ENCODE measurements around the gene VASH2. TPM values are rescaled to one million over a fixed set of nuclear protein-coding genes. Genes with fewer than 3 reads are reported as not detected.

Gene VASH2
- total and polyA plus RNA-seq, 10 donors: 0.33 to 2.6 (median 0.95) TPM

- WGBS, 5 donors: 90 to 98% (median 93%) methylated on average over 4 of the region's 4 CpGs
- no peak for DNase-seq
- no peaks in the 10 kb centered on the region for H3K36me3 ChIP-seq
- H3K4me1 ChIP-seq: no peaks in the 10 kb centered on the region
- TF ChIP-seq POLR2AphosphoS5 (IDR thresholded peaks at IDR 0.05) (no peak), POLR2A (IDR thresholded peaks at IDR 0.05) (no peak), CTCF (IDR thresholded peaks at IDR 0.05 in 8 of 11, conservative IDR thresholded peaks at IDR 0.05 in 3 of 11) (no peak)
- H3K27ac ChIP-seq: no peak overlapping the region
- H3K9me3 ChIP-seq: no peaks in the 10 kb centered on the region
- H3K4me3 ChIP-seq: no peak overlapping the region
- H3K27me3 ChIP-seq (replicated peaks in 1 of 7): peaks cover 0 to 6% (median 0%) of the 10 kb centered on the region in 7 donors
- intact Hi-C loops (cut with DNase I; ENCODE audit: low total_unique reads): no loop called here
These were observed 19.7 kb downstream of the VASH2 start for GRCh38 chr1:212970085-212970484.

DNA sequence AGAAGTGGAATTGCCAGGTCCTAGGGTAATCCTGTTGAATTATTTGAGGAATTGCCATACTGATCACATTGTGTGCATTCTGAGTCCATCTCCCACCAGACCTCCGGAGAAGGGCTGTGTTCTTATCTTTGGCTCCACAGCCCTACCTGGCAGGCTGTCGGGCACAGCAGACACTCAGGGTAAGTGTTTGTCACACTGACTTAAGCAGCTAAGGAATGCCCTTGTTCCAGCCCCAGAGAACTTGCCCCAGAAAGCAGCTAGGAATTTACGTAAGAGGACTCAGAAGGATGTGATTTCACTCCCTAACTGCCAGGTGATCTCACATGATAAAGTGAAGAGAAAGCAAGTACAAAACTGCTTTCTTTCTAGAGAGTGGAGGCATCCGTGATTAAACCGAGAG, 21.0 kb downstream of the VASH2 start:
- Histone ChIP-seq H3K4me1 (no peaks in the 10 kb centered on the region), H3K36me3 (no peaks in the 10 kb centered on the region), H3K4me3 (no peak overlapping the region), H3K27ac (no peak overlapping the region), H3K27me3 (replicated peaks in 1 of 7) (no peaks in the 10 kb centered on the region), H3K9me3 (no peaks in the 10 kb centered on the region)
- DNase-seq: no peak
- WGBS, 5 donors: 93 to 97% (median 95%) methylated on average over 5 of the region's 5 CpGs
- no peak for TF ChIP-seq CTCF (IDR thresholded peaks at IDR 0.05 in 8 of 11, conservative IDR thresholded peaks at IDR 0.05 in 3 of 11)
- TF ChIP-seq POLR2A (IDR thresholded peaks at IDR 0.05): no peak
- no peak for TF ChIP-seq POLR2AphosphoS5 (IDR thresholded peaks at IDR 0.05)
- intact Hi-C loops (cut with DNase I; ENCODE audit: low total_unique reads): no loop called here

DNA sequence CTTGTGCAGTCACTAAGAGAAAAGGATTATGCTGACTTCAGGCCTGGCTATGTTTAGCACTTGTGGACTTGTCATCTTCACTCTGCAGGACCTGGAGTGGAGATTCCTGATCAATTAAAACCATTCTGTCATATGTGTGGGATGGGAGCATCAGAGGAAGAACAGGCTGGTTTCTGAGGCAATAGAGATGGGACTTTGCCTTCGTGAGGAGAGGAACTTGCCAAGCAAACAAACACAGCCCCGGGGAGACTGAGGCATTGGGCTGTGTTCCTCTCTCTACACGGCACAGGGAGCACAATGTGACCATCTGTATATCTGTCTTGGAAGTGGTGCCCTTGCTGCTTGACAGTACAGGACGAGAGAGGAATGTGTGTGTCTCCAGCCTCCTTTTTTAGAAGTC, 23.1 kb downstream of the VASH2 start:
- no peak for TF ChIP-seq CTCF (IDR thresholded peaks at IDR 0.05 in 8 of 11, conservative IDR thresholded peaks at IDR 0.05 in 3 of 11)
- no peak for TF ChIP-seq POLR2A (IDR thresholded peaks at IDR 0.05)
- TF ChIP-seq POLR2AphosphoS5 (IDR thresholded peaks at IDR 0.05): no peak
- no peaks in the 10 kb centered on the region for H3K27me3 ChIP-seq (replicated peaks in 1 of 7)
- no peaks in the 10 kb centered on the region for H3K4me1 ChIP-seq
- no peaks in the 10 kb centered on the region for H3K36me3 ChIP-seq
- no peak overlapping the region for H3K27ac ChIP-seq
- H3K4me3 ChIP-seq: no peak overlapping the region
- WGBS, 5 donors: 82 to 93% (median 88%) methylated on average over 4 of the region's 4 CpGs
- no peaks in the 10 kb centered on the region for H3K9me3 ChIP-seq
- intact Hi-C loops (cut with DNase I; ENCODE audit: low total_unique reads): no loop called here
- no peak for DNase-seq

GRCh38 chr1:212973899-212974298, 23.6 kb downstream of the VASH2 start:
- Histone ChIP-seq H3K9me3 (no peaks in the 10 kb centered on the region), H3K27ac (no peak overlapping the region), H3K27me3 (replicated peaks in 1 of 7) (no peaks in the 10 kb centered on the region), H3K4me3 (no peak overlapping the region), H3K4me1 (no peaks in the 10 kb centered on the region), H3K36me3 (no peaks in the 10 kb centered on the region)
- intact Hi-C loops (cut with DNase I; ENCODE audit: low total_unique reads): no loop called here
- DNase-seq: no peak
- 75 to 90% (median 83%) methylated on average over 8 of the region's 8 CpGs for WGBS, 5 donors
- no peak for TF ChIP-seq CTCF (IDR thresholded peaks at IDR 0.05 in 8 of 11, conservative IDR thresholded peaks at IDR 0.05 in 3 of 11)
- TF ChIP-seq POLR2AphosphoS5 (IDR thresholded peaks at IDR 0.05): no peak
- no peak for TF ChIP-seq POLR2A (IDR thresholded peaks at IDR 0.05)

All from spleen (tissue), 11 donors.